GM20431 (cell line): ENCODE measurements around the gene PNPO.

Experiments used
- in situ Hi-C: fragments of 300-500 bp; cut with MseI, MboI; formaldehyde crosslinking; loops from one replicate; pipeline ENCODE4 v1.15.0; 2020; ENCODE audit warnings: low sequenced_read_pairs; ENCODE audit not compliant: unreplicated experiment

PNPO gene

GRCh38 chr17:47990962-47991731 lies 49.8 kb downstream of the PNPO start:
- in situ Hi-C loops = no loop called here

- in situ Hi-C loops = no loop called here
These were observed 50.8 kb downstream of the PNPO start for GRCh38 chr17:47992216-47992615.

GRCh38 chr17:47993031-47993564 lies 51.7 kb downstream of the PNPO start:
- in situ Hi-C loops = no loop called here

- in situ Hi-C loops = no loop called here
These were observed 52.6 kb downstream of the PNPO start for GRCh38 chr17:47993964-47994363.

GRCh38 chr17:47994724-47995123 lies 53.4 kb downstream of the PNPO start:
- in situ Hi-C loops = no loop called here

- in situ Hi-C loops = no loop called here
These were observed 54.0 kb downstream of the PNPO start for GRCh38 chr17:47995241-47995935.

GRCh38 chr17:47996201-47996600 lies 54.8 kb downstream of the PNPO start:
- in situ Hi-C loops = no loop called here

- in situ Hi-C loops = no loop called here
These were observed 56.2 kb downstream of the PNPO start for GRCh38 chr17:47997586-47997985.

GRCh38 chr17:47998044-47998443 lies 56.7 kb downstream of the PNPO start:
- in situ Hi-C loops = no loop called here
